D721Med (cell line): ENCODE measurements around the gene PIGZ.

Source experiments
- DNase-seq: peaks from one replicate; pipeline ENCODE4 v3.0.0; 2011; ENCODE audit warnings: low spot score; ENCODE audit not compliant: insufficient read length
- FAIRE-seq: peaks from 2 replicates; lab custom pipeline; 2011; peaks lifted over from hg19 to GRCh38; lab: Jason Lieb, UNC
- CTCF ChIP-seq: IDR thresholded peaks from 2 replicates; pipeline ENCODE4 v1.5.1; 2012; ENCODE audit warnings: mild to moderate bottlenecking, control low read depth; ENCODE audit not compliant: insufficient read depth; ENCODE audit errors: missing control alignments

PIGZ gene

GRCh38 chr3:197006860-197007259 lies 38.2 kb upstream of the PIGZ start:
- TF ChIP-seq CTCF = no peak
- no peak for DNase-seq
- no peak for FAIRE-seq

- TF ChIP-seq CTCF = no peak
- FAIRE-seq = no peak
- no peak for DNase-seq
These were observed 37.8 kb upstream of the PIGZ start for GRCh38 chr3:197006446-197006845.

GRCh38 chr3:197003461-197004385 lies 35.1 kb upstream of the PIGZ start:
- DNase-seq (no peak), FAIRE-seq (no peak)
- no peak for TF ChIP-seq CTCF

GRCh38 chr3:197002701-197003454 lies 34.2 kb upstream of the PIGZ start:
- TF ChIP-seq CTCF = peak; percentile 69
- DNase-seq = peak; percentile 85
- no peak for FAIRE-seq

GRCh38 chr3:197001972-197002700 lies 33.5 kb upstream of the PIGZ start:
- no peak for FAIRE-seq
- TF ChIP-seq CTCF = no peak
- no peak for DNase-seq

GRCh38 chr3:197001106-197001971 lies 32.7 kb upstream of the PIGZ start:
- no peak for DNase-seq
- no peak for FAIRE-seq
- TF ChIP-seq CTCF = no peak
